Kidney (tissue), 14 donors: ENCODE data around the gene RPL13. TPM values are rescaled to one million over a fixed set of nuclear protein-coding genes. Genes with fewer than 3 reads are reported as not detected.

Experiments
- DNase-seq, 5 donors: peaks; one replicate each; pipeline ENCODE4 v3.0.0-alpha.2; 2013 to 2020
- FAIRE-seq: peaks from 2 replicates; lab custom pipeline; 2012; peaks lifted over from hg19 to GRCh38; lab: Jason Lieb, UNC
- H3K27ac ChIP-seq, 2 donors: one replicate each; pipeline ENCODE4 v1.7.0; 2013; ENCODE audit warnings: low read depth in 2 of 2, low read length in 2 of 2, inconsistent platforms in 1 of 2
- H3K27me3 ChIP-seq: one replicate; pipeline ENCODE4 v1.7.1; 2013; ENCODE audit warnings: low read length, inconsistent platforms; ENCODE audit not compliant: control insufficient read depth, insufficient read depth
- H3K36me3 ChIP-seq, 3 donors: one replicate each; pipeline versions ENCODE4 v1.7.0 to v1.7.1; 2013; ENCODE audit warnings: low read length in 3 of 3, control low read depth in 1 of 3, inconsistent platforms in 1 of 3; ENCODE audit not compliant: insufficient read depth in 3 of 3, control insufficient read depth in 2 of 3
- H3K4me1 ChIP-seq, 3 donors: one replicate each; pipeline versions ENCODE4 v1.7.0 to v1.7.1; 2013; ENCODE audit warnings: low read length in 3 of 3, inconsistent platforms in 1 of 3, low read depth in 1 of 3; ENCODE audit not compliant: control insufficient read depth in 2 of 3, insufficient read depth in 2 of 3
- H3K4me3 ChIP-seq, 3 donors: one replicate each; pipeline versions ENCODE4 v1.7.0 to v1.8.1; 2013; ENCODE audit warnings: low read length in 3 of 3, control low read depth in 1 of 3, inconsistent platforms in 1 of 3
- H3K9ac ChIP-seq, 3 donors: one replicate each; pipeline versions ENCODE4 v1.7.0 to v1.7.1; 2013; ENCODE audit warnings: low read length in 3 of 3, control low read depth in 1 of 3, inconsistent platforms in 1 of 3
- H3K9me3 ChIP-seq, 3 donors: one replicate each; pipeline versions ENCODE4 v1.7.0 to v1.7.1; 2013; ENCODE audit warnings: low read length in 3 of 3, control low read depth in 1 of 3, inconsistent platforms in 1 of 3; ENCODE audit not compliant: control insufficient read depth in 2 of 3, insufficient read depth in 1 of 3
- intact Hi-C: fragments of 100-400 bp; cut with DNase I; formaldehyde crosslinking; loops from one replicate; pipeline ENCODE4 v1.11.1; 2022
- polyA plus RNA-seq: library from polyadenylated mRNA; stranded (reverse); fragments of 350-450 nt; fragmentation: Illumina TruSeq; extraction: RNeasy Lipid Tissue Mini Kit (QIAGEN cat#74804); gene quantifications from one replicate; pipeline ENCODE4 v1.2.3, GENCODE V29; 2014; ENCODE audit warnings: low read depth, low replicate concordance; ENCODE audit not compliant: insufficient read depth
- total RNA-seq: library from RNA; stranded (reverse); fragmentation: NEBNext Ultra II Directional; extraction: Animal tissue kit (Norgen Biotek cat#: 25700); gene quantifications from one replicate; pipeline ENCODE4 v1.2.1, GENCODE V29; 2021
- TF ChIP-seq, protein P1 (sequence below): IDR thresholded peaks from 3 replicates; pipeline ENCODE4 v1.5.1; 2012; ENCODE audit warnings: mild to moderate bottlenecking, moderate library complexity, borderline replicate concordance; ENCODE audit not compliant: insufficient read depth; ENCODE audit errors: extremely low read depth
- donor health status: control.
- donor health status: control.
- donor health status: control.
- donor health status: control.
- donor health status: control.
- donor health status: DM: yes; HTN: yes; CAD: no.
- donor health status: Normal renal cell carcinoma (clear cell type).

The RPL13 gene
- total and polyA plus RNA-seq, 2 donors from 2014 or later, result 1,694 to 3,146 TPM

DNA sequence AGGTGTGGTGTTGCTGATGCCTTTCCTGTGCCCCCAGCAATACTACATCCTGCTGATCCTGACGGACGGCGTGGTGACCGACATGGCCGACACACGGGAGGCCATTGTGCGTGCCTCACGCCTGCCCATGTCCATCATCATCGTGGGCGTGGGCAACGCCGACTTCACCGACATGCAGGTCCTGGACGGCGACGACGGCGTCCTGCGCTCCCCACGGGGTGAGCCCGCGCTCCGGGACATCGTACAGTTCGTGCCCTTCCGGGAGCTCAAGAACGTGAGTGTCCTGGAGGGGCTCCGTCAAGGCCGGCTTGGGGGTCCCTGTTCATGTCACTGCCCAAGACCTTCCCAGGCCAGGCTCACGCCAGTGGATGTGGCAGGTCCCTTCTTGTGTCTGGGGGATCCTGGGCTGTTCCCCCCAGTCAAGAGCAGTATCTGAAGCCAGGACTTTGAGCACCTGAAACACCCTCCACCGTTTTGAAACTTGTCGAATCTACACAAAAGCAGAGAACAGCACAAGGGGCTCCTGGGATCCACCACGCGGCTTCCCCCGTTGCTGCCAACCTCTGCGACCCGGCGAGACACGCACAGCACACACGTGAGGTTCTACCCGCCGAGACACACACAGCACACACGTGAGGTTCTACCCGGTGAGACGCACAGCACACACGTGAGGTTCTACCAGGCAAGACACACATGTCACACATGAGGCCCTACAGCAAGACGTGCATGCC lies 35.0 kb downstream of the RPL13 start:
- Histone ChIP-seq H3K4me1 (no peaks in the 10 kb centered on the region), H3K9ac (no peak overlapping the region), H3K27ac (no peak overlapping the region), H3K27me3 (no peaks in the 10 kb centered on the region), H3K36me3 (no peaks in the 10 kb centered on the region), H3K4me3 (no peak overlapping the region), H3K9me3 (no peaks in the 10 kb centered on the region)
- no peak for DNase-seq
- FAIRE-seq, result no peak
- TF ChIP-seq, protein P1, sequence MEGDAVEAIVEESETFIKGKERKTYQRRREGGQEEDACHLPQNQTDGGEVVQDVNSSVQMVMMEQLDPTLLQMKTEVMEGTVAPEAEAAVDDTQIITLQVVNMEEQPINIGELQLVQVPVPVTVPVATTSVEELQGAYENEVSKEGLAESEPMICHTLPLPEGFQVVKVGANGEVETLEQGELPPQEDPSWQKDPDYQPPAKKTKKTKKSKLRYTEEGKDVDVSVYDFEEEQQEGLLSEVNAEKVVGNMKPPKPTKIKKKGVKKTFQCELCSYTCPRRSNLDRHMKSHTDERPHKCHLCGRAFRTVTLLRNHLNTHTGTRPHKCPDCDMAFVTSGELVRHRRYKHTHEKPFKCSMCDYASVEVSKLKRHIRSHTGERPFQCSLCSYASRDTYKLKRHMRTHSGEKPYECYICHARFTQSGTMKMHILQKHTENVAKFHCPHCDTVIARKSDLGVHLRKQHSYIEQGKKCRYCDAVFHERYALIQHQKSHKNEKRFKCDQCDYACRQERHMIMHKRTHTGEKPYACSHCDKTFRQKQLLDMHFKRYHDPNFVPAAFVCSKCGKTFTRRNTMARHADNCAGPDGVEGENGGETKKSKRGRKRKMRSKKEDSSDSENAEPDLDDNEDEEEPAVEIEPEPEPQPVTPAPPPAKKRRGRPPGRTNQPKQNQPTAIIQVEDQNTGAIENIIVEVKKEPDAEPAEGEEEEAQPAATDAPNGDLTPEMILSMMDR, result no peak
- intact Hi-C loops, result no loop called here

- H3K27me3 ChIP-seq, result no peaks in the 10 kb centered on the region
- no peak overlapping the region for H3K4me3 ChIP-seq
- TF ChIP-seq, protein P1, result no peak
- intact Hi-C loops, result no loop called here
- H3K4me1 ChIP-seq, result no peaks in the 10 kb centered on the region
- no peak for FAIRE-seq
- H3K27ac ChIP-seq, result no peak overlapping the region
- H3K36me3 ChIP-seq, result no peaks in the 10 kb centered on the region
- no peaks in the 10 kb centered on the region for H3K9me3 ChIP-seq
- no peak for DNase-seq
- H3K9ac ChIP-seq, result no peak overlapping the region
Measured at GRCh38 chr16:89596061-89596689, 35.7 kb downstream of the RPL13 start.

DNA sequence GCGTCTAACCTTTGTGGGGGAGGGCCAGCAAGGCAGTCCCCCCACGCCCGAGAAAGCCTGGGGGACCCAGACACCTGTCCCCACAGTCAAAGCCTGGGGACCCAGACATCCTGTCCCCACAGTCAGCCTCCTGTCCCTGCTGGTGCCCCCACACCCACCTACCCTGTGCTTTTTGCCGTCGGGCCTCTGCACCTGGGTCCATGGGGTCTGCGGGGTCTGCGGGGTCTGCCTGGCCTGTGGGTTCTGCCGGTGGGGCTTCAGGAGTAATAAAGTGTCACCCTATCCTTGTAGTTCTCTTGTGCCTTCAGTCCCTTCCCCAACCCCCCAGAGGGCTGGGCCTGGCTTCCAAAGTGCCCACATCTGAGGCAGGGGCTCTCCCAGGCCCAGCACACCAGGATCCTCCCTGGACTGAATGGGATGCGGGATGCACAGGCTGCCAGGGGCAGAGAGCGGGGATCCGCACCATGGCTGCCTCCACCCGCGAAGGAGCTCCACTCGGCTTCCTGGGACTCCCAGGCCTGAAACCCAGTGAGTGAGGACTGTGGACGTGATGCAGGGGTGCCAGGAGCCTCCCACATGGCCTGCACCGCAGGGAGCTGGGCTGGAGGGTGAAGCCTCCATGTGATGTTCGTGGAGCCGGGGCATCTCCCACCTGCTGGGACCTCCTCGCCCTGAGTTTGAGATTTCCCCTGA lies 36.6 kb downstream of the RPL13 start:
- TF ChIP-seq, protein P1, result no peak
- Histone ChIP-seq H3K27me3 (no peaks in the 10 kb centered on the region), H3K9ac (no peak overlapping the region), H3K4me1 (no peaks in the 10 kb centered on the region), H3K9me3 (no peaks in the 10 kb centered on the region), H3K36me3 (no peaks in the 10 kb centered on the region), H3K4me3 (no peak overlapping the region), H3K27ac (no peak overlapping the region)
- FAIRE-seq (no peak), DNase-seq (no peak)
- intact Hi-C loops, result no loop called here
